Peyer's patch (tissue), 4 donors: ENCODE results near the gene SLC24A4.

Experiments
- POLR2A ChIP-seq, 2 donors: fragments of 450-650 bp; IDR thresholded peaks; one replicate each; pipeline ENCODE4 v1.5.1; 2017; ENCODE audit warnings: antibody characterized with exemption in 2 of 2, mild to moderate bottlenecking in 2 of 2, moderate library complexity in 2 of 2
- TF ChIP-seq, protein P1 (sequence below), 6 experiments: fragments of 450-650 bp in 4 of 6; fragments of 200-600 bp in 2 of 6; sonication (generic) in 1 of 6; IDR thresholded peaks; one replicate each; pipeline ENCODE4 v1.5.1; 2017 to 2019; ENCODE audit warnings: antibody characterized with exemption in 6 of 6, mild to moderate bottlenecking in 3 of 6, moderate library complexity in 1 of 6

DNA sequence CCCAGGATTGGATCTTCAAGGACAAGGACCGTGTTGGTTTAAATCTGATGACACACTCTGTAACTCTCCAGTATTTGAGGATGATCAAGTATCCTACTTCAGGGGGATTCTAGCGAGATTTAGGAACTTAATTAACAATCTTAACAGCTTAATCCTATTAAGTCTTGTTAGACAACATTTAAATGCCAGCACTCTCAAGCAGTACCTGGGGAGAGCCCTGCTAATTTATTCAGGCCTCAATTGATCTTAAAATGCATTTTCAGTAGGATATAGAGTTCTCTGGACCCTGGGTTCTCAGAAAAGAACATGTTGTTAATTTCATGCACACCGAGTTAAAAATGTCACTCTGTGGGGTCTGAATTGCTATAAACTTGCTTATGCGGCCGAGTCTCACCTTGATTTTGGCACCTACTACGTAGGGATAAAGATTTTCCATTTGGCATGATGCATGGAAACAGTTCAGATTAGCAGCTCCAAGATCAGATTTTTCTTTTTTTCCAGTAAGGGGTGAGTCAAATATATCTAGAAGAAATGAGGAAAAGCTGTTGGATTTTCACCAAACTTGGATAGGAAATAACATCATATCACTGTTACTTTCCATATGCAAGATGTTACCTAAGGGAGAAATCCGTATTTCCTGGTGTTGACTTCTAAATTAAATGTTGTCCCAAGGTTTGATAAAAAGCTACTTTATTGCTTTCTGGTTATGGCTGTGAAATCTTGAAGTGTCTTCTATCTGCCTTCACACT, 76.1 kb downstream of the SLC24A4 start:
- TF ChIP-seq, protein P1, sequence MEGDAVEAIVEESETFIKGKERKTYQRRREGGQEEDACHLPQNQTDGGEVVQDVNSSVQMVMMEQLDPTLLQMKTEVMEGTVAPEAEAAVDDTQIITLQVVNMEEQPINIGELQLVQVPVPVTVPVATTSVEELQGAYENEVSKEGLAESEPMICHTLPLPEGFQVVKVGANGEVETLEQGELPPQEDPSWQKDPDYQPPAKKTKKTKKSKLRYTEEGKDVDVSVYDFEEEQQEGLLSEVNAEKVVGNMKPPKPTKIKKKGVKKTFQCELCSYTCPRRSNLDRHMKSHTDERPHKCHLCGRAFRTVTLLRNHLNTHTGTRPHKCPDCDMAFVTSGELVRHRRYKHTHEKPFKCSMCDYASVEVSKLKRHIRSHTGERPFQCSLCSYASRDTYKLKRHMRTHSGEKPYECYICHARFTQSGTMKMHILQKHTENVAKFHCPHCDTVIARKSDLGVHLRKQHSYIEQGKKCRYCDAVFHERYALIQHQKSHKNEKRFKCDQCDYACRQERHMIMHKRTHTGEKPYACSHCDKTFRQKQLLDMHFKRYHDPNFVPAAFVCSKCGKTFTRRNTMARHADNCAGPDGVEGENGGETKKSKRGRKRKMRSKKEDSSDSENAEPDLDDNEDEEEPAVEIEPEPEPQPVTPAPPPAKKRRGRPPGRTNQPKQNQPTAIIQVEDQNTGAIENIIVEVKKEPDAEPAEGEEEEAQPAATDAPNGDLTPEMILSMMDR (IDR thresholded peaks at IDR 0.05), result no peak
- TF ChIP-seq POLR2A (IDR thresholded peaks at IDR 0.05), result no peak
